ENCODE data around the gene HNRNPL. TPM values are rescaled to one million over a fixed set of nuclear protein-coding genes. Genes with fewer than 3 reads are reported as not detected.
A peak's percentile ranks its signal among the peaks of the same experiment; 100 is the strongest.

HNRNPL gene
- total and polyA plus RNA-seq, 9 of the 15 experiments (the other 6 are each of a cell fraction or from before 2014, with no cell fraction given): 39.5 to 610 (median 299) TPM

GRCh38 chr19:38878575-38879399, 29.0 kb upstream of the HNRNPL start:
- Histone ChIP-seq H3K4me3 (no peak overlapping the region), H3K4me2 (ENCODE audit: insufficient read depth, low read length) (no peak overlapping the region), H3K9ac (ENCODE audit: insufficient read depth in 1 of 2, low read depth in 2 of 2, low read length in 2 of 2) (peak overlapping the region; percentile 9 to 87; a peak in 3 of 4 replicates), H3K79me2 (ENCODE audit: control insufficient read depth, insufficient read depth, low read length) (no peaks in the 10 kb centered on the region), H3K4me1 (replicated peaks in 1 of 2; ENCODE audit: control insufficient read depth in 2 of 2, insufficient read depth in 2 of 2, low read length in 2 of 2) (peaks cover 21 to 60% of the 10 kb centered on the region in 2 experiments; a peak in 4 of 5 replicates), H2AFZ (ENCODE audit: low read depth, low read length) (peak overlapping the region; percentile 83), H3K36me3 (ENCODE audit: control insufficient read depth, insufficient read depth, low read length) (peaks cover 5% of the 10 kb centered on the region; the same call in 1 of the 3 replicates), H3K9me3 (replicated peaks; ENCODE audit: control insufficient read depth, insufficient read depth, low read depth, low read length) (no peaks in the 10 kb centered on the region), H3K27ac (ENCODE audit: extremely low read depth, low read depth, low read length) (peak overlapping the region; percentile 8; the same call in 2 of the 3 replicates), H3K27me3 (ENCODE audit: control insufficient read depth in 2 of 2, insufficient read depth in 2 of 2, low read length in 2 of 2) (no peaks in the 10 kb centered on the region), H4K20me1 (replicated peaks; ENCODE audit: control insufficient read depth, insufficient read depth, low read length) (no peaks in the 10 kb centered on the region), H3K9me1 (ENCODE audit: control insufficient read depth, insufficient read depth, low read length) (no peaks in the 10 kb centered on the region)
- intact Hi-C loops (cut with micrococcal nuclease): no loop called here
- 75% methylated on average over 16 of the region's 16 CpGs for WGBS (ENCODE audit: insufficient coverage, low coverage, missing lambda C conversion rate)
- ATAC-seq: peak; percentile 13; the same call in 1 of the 3 replicates
- ChIA-PET CTCF (ENCODE audit: low intra/inter-chr PET ratio) (no interaction called here), POLR2A (interaction anchor here (0.7 to 1.2 kb wide), 4 partner anchors 9 to 299 kb away, joined by 3 to 4 read pairs (median 3); no protein-coding TSS in a partner anchor)
- BruUV-seq (replicated peaks): no TSS peak
- no peak for FAIRE-seq
- in situ Hi-C loops (cut with MboI): no loop called here
- DNase-seq (ENCODE audit: extremely low read depth in 1 of 4, low spot score in 3 of 4): no peak
- TF ChIP-seq SMAD4 (CRISPR knock-in tag; conservative IDR thresholded peaks at IDR 0.05) (no peak), NR2C2 (CRISPR knock-in tag; IDR thresholded peaks at IDR 0.05) (no peak), NR2C2 (tag; IDR thresholded peaks at IDR 0.05) (peak; percentile 73), NR2C1 (IDR thresholded peaks at IDR 0.05) (peak; percentile 89), NR2C1 (tag; IDR thresholded peaks at IDR 0.05) (peak; percentile 85)
